H1 (cell line): ENCODE measurements around the gene SMAD1. TPM values are rescaled to one million over a fixed set of nuclear protein-coding genes. Genes with fewer than 3 reads are reported as not detected.

Experiments
- CTCF ChIA-PET: fragments of 300-600 bp; sonication (Branson Sonifier 250); formaldehyde crosslinking; loops from one replicate; lab custom pipeline; 2021; ENCODE audit not compliant: partially characterized antibody; lab: Charles Lee
- POLR2A ChIA-PET: fragments of 300-600 bp; sonication (Branson Sonifier 250); formaldehyde crosslinking; loops from one replicate; lab custom pipeline; 2021; ENCODE audit warnings: inconsistent platforms; ENCODE audit not compliant: partially characterized antibody; lab: Charles Lee
- DNase-seq, 2 experiments: peaks; one replicate each; pipeline versions ENCODE4 v3.0.0 to v3.0.0-alpha.2; 2010 to 2022; ENCODE audit warnings: low spot score in 2 of 2, low read depth in 1 of 2, mixed read lengths in 1 of 2
- FAIRE-seq: peaks from 2 replicates; lab custom pipeline; 2011; peaks lifted over from hg19 to GRCh38; lab: Jason Lieb, UNC
- H2AFZ ChIP-seq: 2 replicates; pipeline ENCODE4 v1.8.1; 2012; ENCODE audit warnings: low read length, inconsistent platforms
- H2AK5ac ChIP-seq: 2 replicates; pipeline ENCODE4 v1.6.1; 2013; ENCODE audit warnings: low read depth, low read length
- H2BK120ac ChIP-seq: replicated peaks from 2 replicates; pipeline ENCODE3; 2013; ENCODE audit warnings: low read depth, low read length, inconsistent platforms
- H2BK12ac ChIP-seq: 2 replicates; pipeline ENCODE4 v1.6.1; 2013; ENCODE audit warnings: low read depth, low read length
- H2BK15ac ChIP-seq: 2 replicates; pipeline ENCODE4 v1.6.1; 2013; ENCODE audit warnings: low read length
- H2BK20ac ChIP-seq: 2 replicates; pipeline ENCODE4 v1.6.1; 2013; ENCODE audit warnings: low read length
- H2BK5ac ChIP-seq: 2 replicates; pipeline ENCODE4 v1.6.1; 2013; ENCODE audit warnings: low read depth, low read length
- H3K14ac ChIP-seq: 2 replicates; pipeline ENCODE4 v1.6.1; 2013; ENCODE audit warnings: inconsistent platforms; ENCODE audit not compliant: insufficient read length
- H3K18ac ChIP-seq: 2 replicates; pipeline ENCODE4 v1.6.1; 2013; ENCODE audit warnings: low read length; ENCODE audit errors: extremely low read depth
- H3K23ac ChIP-seq: 2 replicates; pipeline ENCODE4 v1.6.1; 2013; ENCODE audit warnings: inconsistent platforms; ENCODE audit not compliant: insufficient read length
- H3K23me2 ChIP-seq: 2 replicates; pipeline ENCODE4 v1.6.1; 2013; ENCODE audit warnings: low read depth, low read length
- H3K27ac ChIP-seq: 2 replicates; pipeline ENCODE4 v1.6.1; 2011; ENCODE audit warnings: low read depth, low read length, inconsistent platforms
- H3K27me3 ChIP-seq, 4 experiments: replicated peaks in 1 of 4; 1 replicate in 1 of 4; 2 replicates in 3 of 4; pipeline versions ENCODE4 v1.6.1 to v1.8.1; 2011 to 2013; ENCODE audit warnings: low read length in 3 of 4, mild to moderate bottlenecking in 3 of 4, inconsistent platforms in 2 of 4, mixed read lengths in 2 of 4, moderate library complexity in 1 of 4; ENCODE audit not compliant: control insufficient read depth in 3 of 4, insufficient read depth in 3 of 4; ENCODE audit errors: extremely low read depth in 1 of 4
- H3K36me3 ChIP-seq, 4 experiments: 2 replicates each; pipeline versions ENCODE4 v1.6.1 to v1.8.1; 2011 to 2013; ENCODE audit warnings: mild to moderate bottlenecking in 4 of 4, low read length in 3 of 4, moderate library complexity in 2 of 4, control low read depth in 1 of 4, inconsistent platforms in 1 of 4; ENCODE audit not compliant: insufficient read depth in 4 of 4, control insufficient read depth in 2 of 4
- H3K4ac ChIP-seq: replicated peaks from 2 replicates; pipeline ENCODE3; 2013; ENCODE audit warnings: low read length, low read depth, mixed read lengths, inconsistent platforms; ENCODE audit not compliant: insufficient read length
- H3K4me1 ChIP-seq, 4 experiments: replicated peaks in 1 of 4; 1 replicate in 1 of 4; 2 replicates in 3 of 4; pipeline versions ENCODE4 v1.6.1 to v1.8.1; 2011 to 2013; ENCODE audit warnings: low read length in 3 of 4, inconsistent platforms in 2 of 4, mixed read lengths in 1 of 4; ENCODE audit not compliant: insufficient read depth in 4 of 4, control insufficient read depth in 3 of 4
- H3K4me2 ChIP-seq, 2 experiments: 2 replicates each; pipeline versions ENCODE4 v1.6.1 to v1.8.1; 2011 to 2013; ENCODE audit warnings: low read depth in 2 of 2, low read length in 2 of 2, control low read depth in 1 of 2, inconsistent platforms in 1 of 2, mild to moderate bottlenecking in 1 of 2; ENCODE audit not compliant: insufficient read depth in 1 of 2
- H3K4me3 ChIP-seq, 4 experiments: fragments of 200-600, 300-600 bp in 1 of 4; sonication (generic), shearing (Covaris generic), sonication (Bioruptor Twin) in 1 of 4; 2 replicates each; pipeline versions ENCODE4 v1.5.1 to v1.8.1; 2011 to 2016; ENCODE audit warnings: low read length in 4 of 4, low read depth in 3 of 4, control low read depth in 2 of 4, inconsistent platforms in 2 of 4, mild to moderate bottlenecking in 2 of 4, mixed read lengths in 1 of 4, moderate library complexity in 1 of 4; ENCODE audit not compliant: insufficient read depth in 2 of 4; ENCODE audit errors: extremely low read depth in 1 of 4
- H3K56ac ChIP-seq: replicated peaks from 2 replicates; pipeline ENCODE3; 2013; ENCODE audit warnings: low read depth, mild to moderate bottlenecking, mixed read lengths, low read length, inconsistent platforms; ENCODE audit not compliant: insufficient read length
- H3K79me1 ChIP-seq: 2 replicates; pipeline ENCODE4 v1.6.1; 2013; ENCODE audit warnings: low read depth, low read length, control low read depth
- H3K79me2 ChIP-seq, 2 experiments: 2 replicates each; pipeline versions ENCODE4 v1.6.1 to v1.8.1; 2012 to 2013; ENCODE audit warnings: low read length in 2 of 2, mild to moderate bottlenecking in 2 of 2, inconsistent platforms in 1 of 2; ENCODE audit not compliant: insufficient read depth in 2 of 2, control insufficient read depth in 1 of 2
- H3K9ac ChIP-seq, 4 experiments: replicated peaks in 1 of 4; 1 replicate in 1 of 4; 2 replicates in 3 of 4; pipeline versions ENCODE4 v1.6.1 to v1.8.1; 2011 to 2013; ENCODE audit warnings: low read depth in 3 of 4, low read length in 3 of 4, control low read depth in 2 of 4, mild to moderate bottlenecking in 2 of 4, moderate library complexity in 2 of 4, inconsistent platforms in 1 of 4; ENCODE audit errors: extremely low read depth in 1 of 4
- H3K9me3 ChIP-seq, 2 experiments: 2 replicates each; pipeline versions ENCODE4 v1.6.1 to v1.8.1; 2012 to 2013; ENCODE audit warnings: mild to moderate bottlenecking in 2 of 2, moderate library complexity in 2 of 2, control low read depth in 1 of 2, inconsistent platforms in 1 of 2, low read depth in 1 of 2, low read length in 1 of 2, mixed read lengths in 1 of 2; ENCODE audit not compliant: insufficient read depth in 2 of 2
- H4K20me1 ChIP-seq, 2 experiments: replicated peaks in 1 of 2; 2 replicates each; pipeline versions ENCODE3 to v1.8.1; 2011 to 2013; ENCODE audit warnings: inconsistent platforms in 2 of 2, low read length in 2 of 2, mild to moderate bottlenecking in 1 of 2; ENCODE audit not compliant: insufficient read depth in 2 of 2, control insufficient read depth in 1 of 2
- H4K5ac ChIP-seq: 2 replicates; pipeline ENCODE4 v1.6.1; 2013; ENCODE audit warnings: low read length, low read depth, mixed read lengths, inconsistent platforms; ENCODE audit not compliant: insufficient read length
- H4K8ac ChIP-seq: 2 replicates; pipeline ENCODE4 v1.8.0; 2013; ENCODE audit warnings: mild to moderate bottlenecking, moderate library complexity, low read length, inconsistent platforms; ENCODE audit not compliant: insufficient read depth; ENCODE audit errors: extremely low read depth
- H4K91ac ChIP-seq: replicated peaks from 2 replicates; pipeline ENCODE3; 2013; ENCODE audit warnings: low read length, mixed read lengths, inconsistent platforms; ENCODE audit not compliant: insufficient read length
- JUND ChIP-seq: IDR thresholded peaks from 2 replicates; pipeline ENCODE4 v1.6.1; 2011; ENCODE audit warnings: mild to moderate bottlenecking, improper control_type of control experiment, low read length
- KDM1A ChIP-seq: fragments of 200-600, 300-600 bp; sonication (generic); IDR thresholded peaks from 2 replicates; pipeline ENCODE4 v1.7.1; 2016; ENCODE audit warnings: mild to moderate bottlenecking, low read length, borderline replicate concordance
- SIRT6 ChIP-seq: IDR thresholded peaks from one replicate; pipeline ENCODE4 v1.7.1; 2012; ENCODE audit warnings: low read length, inconsistent platforms
- SP1 ChIP-seq: IDR thresholded peaks from 2 replicates; pipeline ENCODE4 v1.6.1; 2011; ENCODE audit warnings: low read depth, low read length
- WGBS, 2 experiments: shearing (Covaris generic) in 1 of 2; methylation state at CpG; one replicate each; pipeline versions ENCODE4 v1.1.6 to v1.1.7; 2013 to 2015; ENCODE audit warnings: low lambda C conversion rate in 2 of 2, mixed read lengths in 2 of 2, inconsistent platforms in 1 of 2, low coverage in 1 of 2, missing lambda C conversion rate in 1 of 2; ENCODE audit not compliant: insufficient replicate concordance in 2 of 2, insufficient coverage in 1 of 2, insufficient read length in 1 of 2; ENCODE audit errors: extremely low coverage in 1 of 2, missing lambda C conversion rate in 1 of 2; 5-methylcytosine and 5-hydroxymethylcytosine counted together
- polyA plus RNA-seq, 7 experiments: library from polyadenylated mRNA; depleted of rRNA in 3 of 7; stranded (reverse) in 5 of 7; unstranded in 2 of 7; fragments of >200 nt in 5 of 7; fragments of 200-250 nt in 2 of 7; gene quantifications; 1 replicate in 5 of 7; 2 replicates in 1 of 7; 4 replicates in 1 of 7; pipeline versions ENCODE4 v1.2.1 to v1.2.3, GENCODE V29; 2011 to 2013; ENCODE audit warnings: missing spikeins in 2 of 7, mixed read lengths in 2 of 7
- total RNA-seq: library from RNA; stranded (reverse); fragmentation: NEBNext Ultra II Directional; extraction: Animal tissue kit (Norgen Biotek cat#: 25700); gene quantifications from 2 replicates; pipeline ENCODE4 v1.2.1, GENCODE V29; 2021
- TF ChIP-seq, protein P1 (sequence below): IDR thresholded peaks from 2 replicates; pipeline ENCODE4 v1.6.1; 2012; ENCODE audit warnings: inconsistent platforms

Gene SMAD1
- total and polyA plus RNA-seq, 2 of the 8 experiments (the other 6 are each of a cell fraction or from before 2014, with no cell fraction given) = 22.6 to 25.3 TPM

DNA sequence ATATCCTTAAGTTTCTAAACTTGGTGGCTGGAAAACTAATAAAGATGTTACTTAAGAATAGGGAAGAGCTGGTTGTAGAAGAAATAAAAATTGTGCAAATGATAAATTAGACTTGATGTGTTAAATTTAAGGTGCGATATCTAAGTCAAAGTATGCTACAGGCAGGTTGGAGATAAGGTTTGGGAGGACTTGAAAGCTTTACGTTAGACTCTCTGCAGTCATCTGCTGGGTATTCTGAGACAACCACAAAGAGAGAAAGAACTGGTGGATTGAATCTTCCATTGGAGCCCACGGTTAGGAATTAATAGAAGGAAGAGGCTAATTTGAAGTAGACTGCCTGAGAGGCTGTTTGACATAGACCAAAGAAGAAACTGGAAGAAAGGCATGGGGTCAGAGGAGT is 7.9 kb downstream of the SMAD1 start:
- Histone ChIP-seq H3K23ac (no peak overlapping the region), H4K20me1 (no peaks in the 10 kb centered on the region), H2BK12ac (no peak overlapping the region), H3K4me3 (no peak overlapping the region), H4K91ac (no peak overlapping the region), H3K23me2 (no peaks in the 10 kb centered on the region), H4K8ac (no peak overlapping the region), H3K79me2 (peaks cover 0 to 85% of the 10 kb centered on the region in 2 experiments; a peak in 2 of 4 replicates), H2BK20ac (no peak overlapping the region), H3K27ac (no peak overlapping the region), H3K36me3 (no peaks in the 10 kb centered on the region; a peak in 1 of 8 replicates), H2BK15ac (no peak overlapping the region), H4K5ac (no peak overlapping the region), H3K4ac (no peak overlapping the region), H3K4me2 (no peak overlapping the region), H3K79me1 (no peaks in the 10 kb centered on the region; the same call in 1 of the 2 replicates), H3K9ac (no peak overlapping the region), H2AFZ (no peak overlapping the region), H3K27me3 (no peaks in the 10 kb centered on the region), H3K4me1 (peaks cover 0 to 3% (median 0%) of the 10 kb centered on the region in 4 experiments; a peak in 2 of 7 replicates), H2AK5ac (no peak overlapping the region), H3K56ac (no peak overlapping the region), H3K14ac (no peak overlapping the region), H2BK5ac (no peak overlapping the region), H2BK120ac (no peak overlapping the region), H3K9me3 (no peaks in the 10 kb centered on the region), H3K18ac (no peak overlapping the region)
- POLR2A ChIA-PET = no interaction called here
- CTCF ChIA-PET = no interaction called here
- DNase-seq (no peak), FAIRE-seq (no peak)
- TF ChIP-seq KDM1A (no peak), SIRT6 (no peak), SP1 (no peak), JUND (no peak)
- TF ChIP-seq, protein P1, sequence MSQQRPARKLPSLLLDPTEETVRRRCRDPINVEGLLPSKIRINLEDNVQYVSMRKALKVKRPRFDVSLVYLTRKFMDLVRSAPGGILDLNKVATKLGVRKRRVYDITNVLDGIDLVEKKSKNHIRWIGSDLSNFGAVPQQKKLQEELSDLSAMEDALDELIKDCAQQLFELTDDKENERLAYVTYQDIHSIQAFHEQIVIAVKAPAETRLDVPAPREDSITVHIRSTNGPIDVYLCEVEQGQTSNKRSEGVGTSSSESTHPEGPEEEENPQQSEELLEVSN = no peak
- WGBS, 2 experiments = 84% methylated on average over 3 of the region's 3 CpGs; no CpG with 5 or more reads in 1 of the 2 experiments
